Hematopoietic multipotent progenitor cell (in vitro differentiated cells): ENCODE results near the gene BEST3. TPM values are rescaled to one million over a fixed set of nuclear protein-coding genes. Genes with fewer than 3 reads are reported as not detected.

ENCODE experiments used
- DNase-seq, 3 donors: peaks; one replicate each; pipeline ENCODE4 v3.0.0-alpha.2; 2011 to 2015; ENCODE audit warnings: low read depth in 2 of 3, low spot score in 2 of 3
- total RNA-seq: library from RNA; depleted of rRNA; stranded (reverse); fragments of >200 nt; gene quantifications from one replicate; pipeline ENCODE4 v1.2.3, GENCODE V29; 2012

Gene BEST3
- total RNA-seq, 1 donor = 0.27 TPM

GRCh38 chr12:69655616-69656340 is 43.3 kb downstream of the BEST3 start:
- DNase-seq = no peak

GRCh38 chr12:69653703-69654102 is 45.4 kb downstream of the BEST3 start:
- DNase-seq = no peak

- DNase-seq = no peak
Measured at GRCh38 chr12:69651922-69652321, 47.2 kb downstream of the BEST3 start.

- DNase-seq = no peak
Measured at GRCh38 chr12:69649529-69649928, 49.6 kb downstream of the BEST3 start.

DNA sequence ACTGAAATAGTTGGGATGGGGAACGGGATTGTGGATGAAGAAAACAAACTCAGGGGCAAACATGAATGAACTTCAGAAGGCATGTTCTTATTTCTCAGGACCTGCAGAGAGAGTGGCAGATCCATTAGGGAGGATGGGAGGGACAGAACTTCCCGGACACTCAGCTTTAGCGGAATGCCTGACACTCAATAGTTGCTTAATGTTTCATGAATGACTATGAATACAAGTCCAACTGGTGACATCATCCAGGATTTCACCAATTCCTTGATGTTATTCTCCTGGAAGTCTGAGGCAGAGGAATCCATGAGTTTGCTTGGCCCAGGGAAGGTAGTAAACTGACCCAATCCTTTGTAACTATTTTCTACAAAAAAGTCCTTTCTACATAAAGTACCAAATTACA is 50.6 kb downstream of the BEST3 start:
- DNase-seq = no peak

- no peak for DNase-seq
Measured at GRCh38 chr12:69647178-69647577, 51.9 kb downstream of the BEST3 start.

DNA sequence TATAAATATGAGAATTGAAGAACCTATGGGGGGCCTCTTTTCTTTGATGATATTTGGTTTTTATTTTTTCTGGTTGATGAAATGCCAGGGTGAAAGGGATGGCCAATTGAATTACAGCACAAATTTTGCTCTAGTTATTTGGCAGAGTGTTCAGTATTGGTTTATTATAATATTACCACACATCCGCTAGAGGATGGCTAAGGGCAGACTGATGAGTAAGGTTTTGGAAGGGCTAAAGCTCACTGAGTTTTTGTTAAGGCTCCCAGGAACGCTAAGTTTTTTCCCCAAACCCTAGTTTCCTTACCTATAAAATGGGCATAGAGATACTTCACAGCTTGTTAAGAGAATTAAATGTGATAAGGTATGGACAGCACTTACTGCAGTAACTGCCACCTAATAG is 54.1 kb downstream of the BEST3 start:
- DNase-seq = no peak

DNA sequence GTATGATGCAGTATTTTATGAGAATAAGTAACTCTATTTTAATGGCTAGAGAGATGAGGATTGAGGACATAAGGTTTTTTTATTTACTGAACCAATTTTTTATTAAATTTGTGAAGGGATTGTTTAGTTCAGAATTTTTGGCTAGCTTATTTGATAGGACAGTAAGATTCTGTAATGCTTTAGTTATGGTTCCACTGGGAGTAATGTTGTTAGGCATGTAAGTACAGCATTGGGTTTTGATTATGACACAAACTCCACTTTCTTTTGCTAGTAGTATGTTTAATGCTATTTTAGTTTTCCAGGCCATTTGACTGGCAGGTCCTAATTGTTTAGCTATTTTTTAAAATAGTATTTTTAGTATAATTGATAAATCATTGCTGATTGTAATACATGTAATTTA is 54.6 kb downstream of the BEST3 start:
- no peak for DNase-seq

DNA sequence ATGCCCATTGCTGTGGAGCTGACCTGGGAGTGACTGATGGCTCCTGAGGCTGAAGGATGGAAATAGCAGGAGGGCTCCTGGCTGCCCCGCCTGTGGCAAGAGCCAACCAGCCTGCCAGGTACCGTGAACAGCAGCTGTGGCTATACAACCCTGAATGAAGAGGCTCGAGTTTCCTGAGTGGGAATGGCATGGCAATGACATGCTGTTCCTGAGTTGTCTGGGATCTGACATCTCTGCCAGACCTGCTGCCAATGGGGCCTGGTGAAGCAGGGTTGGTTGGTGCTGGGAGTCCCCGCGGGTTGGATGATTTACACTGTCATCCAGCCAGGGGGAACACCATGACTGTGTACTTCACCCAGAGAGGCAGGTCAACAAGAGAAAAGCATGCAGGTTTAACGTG is 56.6 kb downstream of the BEST3 start:
- DNase-seq = no peak

DNA sequence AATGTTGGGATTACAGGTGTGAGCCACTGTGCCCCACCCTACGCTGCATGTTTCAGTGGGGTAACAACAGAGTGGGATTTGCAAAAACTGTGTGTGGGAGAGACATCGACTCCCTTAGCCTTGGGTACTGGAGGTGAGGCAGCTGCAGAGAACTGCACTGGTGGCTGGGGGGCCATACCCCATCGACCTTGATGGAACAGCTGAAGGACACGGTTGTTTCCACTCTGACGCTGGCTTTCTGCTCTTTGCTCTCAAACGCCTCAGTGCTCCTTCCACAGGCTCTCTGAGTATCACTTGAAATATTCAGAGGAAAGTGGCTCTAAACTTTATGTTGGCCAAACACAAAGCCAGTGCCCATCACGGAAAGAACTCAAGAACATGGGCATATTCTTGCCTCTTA is 57.6 kb downstream of the BEST3 start:
- no peak for DNase-seq

DNA sequence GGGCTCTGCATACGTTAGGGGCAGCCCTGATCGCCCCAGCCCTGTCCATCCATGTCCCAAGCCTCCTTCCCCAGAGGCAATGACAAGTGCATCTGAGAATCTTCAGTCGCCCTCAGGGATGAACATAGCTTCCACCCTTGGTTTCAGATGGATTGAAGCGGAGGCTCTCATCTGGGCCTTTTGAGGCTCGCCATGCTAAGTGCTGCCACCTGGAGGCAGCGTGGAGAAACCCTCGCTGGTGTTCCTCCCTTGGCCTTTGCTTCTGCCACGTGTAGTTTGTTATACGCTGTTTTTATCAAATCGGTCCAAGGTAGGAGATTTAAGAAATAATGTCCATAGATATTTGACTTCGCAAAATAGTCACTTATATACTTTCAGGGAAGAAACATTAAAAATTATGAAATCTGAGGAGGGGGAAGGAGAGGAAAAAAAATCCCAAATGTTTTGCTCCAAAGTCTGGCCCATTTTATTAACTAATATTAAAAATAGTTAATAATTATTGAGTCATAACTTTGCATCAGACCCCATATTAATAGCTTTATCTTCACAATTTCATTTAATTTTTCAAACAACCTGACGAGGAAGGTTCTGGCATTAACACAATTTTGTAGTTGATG is 59.6 kb downstream of the BEST3 start:
- peak; percentile 25 to 76 (median 53) for DNase-seq

- DNase-seq = no peak
Measured at GRCh38 chr12:69633061-69633460, 66.0 kb downstream of the BEST3 start.

- no peak for DNase-seq
Measured at GRCh38 chr12:69630191-69630590, 68.9 kb downstream of the BEST3 start.

DNA sequence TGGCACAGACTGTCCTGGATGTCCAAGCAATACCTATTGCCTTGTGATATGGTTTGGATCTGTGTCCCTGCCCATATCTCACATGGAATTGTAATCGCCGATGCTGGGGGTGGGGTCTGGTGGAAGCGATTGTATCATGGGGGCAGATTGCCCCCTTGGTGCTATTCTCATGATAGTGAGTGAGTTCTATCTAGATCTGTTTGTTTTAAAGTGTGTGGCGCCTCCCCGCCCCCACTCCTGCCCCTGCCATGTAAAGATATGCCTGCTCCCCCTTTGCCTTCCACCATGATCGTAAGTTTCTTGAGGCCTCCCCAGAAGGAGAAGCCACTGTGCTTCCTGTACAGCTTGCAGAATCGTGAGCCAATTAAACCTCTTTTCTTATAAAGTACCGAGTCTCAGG is 71.6 kb downstream of the BEST3 start:
- DNase-seq = no peak

DNA sequence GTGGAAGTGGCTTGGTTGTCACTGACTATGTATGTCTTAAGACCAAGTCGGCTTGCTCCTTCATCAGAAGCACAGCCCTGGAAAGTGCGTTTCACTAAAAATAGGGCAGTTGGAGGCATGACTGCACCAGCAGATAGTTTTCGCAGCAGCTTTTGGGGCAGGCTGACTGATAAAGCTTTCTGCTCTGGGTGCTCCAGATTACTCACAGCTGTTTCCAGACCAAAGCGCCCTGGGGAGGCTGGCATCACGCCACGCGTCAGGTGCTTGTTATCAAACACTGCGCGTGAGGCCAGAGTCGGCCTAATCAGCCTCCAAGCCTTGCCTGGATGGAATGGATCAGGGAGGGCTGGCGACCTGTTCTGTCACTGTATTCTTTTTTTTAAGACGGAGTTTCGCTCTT is 75.1 kb downstream of the BEST3 start:
- DNase-seq = peak in 2 of 3 donors; percentile 31 to 45

GRCh38 chr12:69621551-69621950 is 77.6 kb downstream of the BEST3 start:
- DNase-seq = no peak

- no peak for DNase-seq
Measured at GRCh38 chr12:69620921-69621320, 78.2 kb downstream of the BEST3 start.

GRCh38 chr12:69620077-69620476 is 79.0 kb downstream of the BEST3 start:
- DNase-seq = no peak

DNA sequence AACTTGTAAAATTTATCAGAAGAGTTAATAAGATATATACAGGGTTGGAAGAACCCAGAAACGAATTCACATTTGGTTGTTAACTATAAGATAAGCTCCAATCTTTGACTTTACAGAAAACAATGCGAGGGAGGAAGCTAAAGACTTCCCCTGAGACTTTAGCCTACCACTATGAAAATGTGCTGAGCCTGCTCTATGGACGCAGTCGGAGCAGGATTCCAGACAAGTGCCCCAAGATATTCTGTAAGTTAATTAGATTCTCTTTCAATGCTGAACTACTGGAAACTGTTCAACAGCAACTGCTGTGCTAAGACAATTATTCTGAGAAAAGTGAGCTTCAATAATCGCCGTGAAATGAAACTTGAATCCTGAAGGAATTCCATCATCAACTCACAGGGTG is 80.1 kb downstream of the BEST3 start:
- no peak for DNase-seq

DNA sequence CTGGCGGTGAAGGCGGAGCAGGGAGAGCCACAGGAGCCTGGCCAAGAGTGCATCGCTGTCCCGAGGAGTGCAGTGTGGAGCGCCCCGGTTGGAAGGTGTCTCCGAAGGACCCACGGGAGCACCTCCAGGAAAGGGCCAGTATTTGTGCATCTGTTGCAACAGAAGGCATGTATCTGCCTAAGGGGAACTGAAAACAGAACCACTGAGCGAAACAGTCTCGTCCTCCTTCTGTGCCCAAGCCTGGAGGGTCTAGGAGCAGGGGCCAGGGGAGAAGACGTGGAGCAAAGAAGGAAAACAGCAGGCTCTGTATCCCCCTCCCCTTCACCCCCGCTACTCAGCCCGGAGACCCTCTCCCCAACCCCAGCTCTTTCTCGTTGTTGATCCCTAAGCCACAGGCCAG is 83.1 kb downstream of the BEST3 start:
- DNase-seq = no peak

- DNase-seq = no peak
Measured at GRCh38 chr12:69613351-69613750, 85.8 kb downstream of the BEST3 start.

- DNase-seq = no peak
Measured at GRCh38 chr12:69610729-69611128, 88.4 kb downstream of the BEST3 start, which contains the start of gene LRRC10. LRRC10 (minus strand) TSS chr12:69610907; CDS start chr12:69610838, 69 bp downstream.

DNA sequence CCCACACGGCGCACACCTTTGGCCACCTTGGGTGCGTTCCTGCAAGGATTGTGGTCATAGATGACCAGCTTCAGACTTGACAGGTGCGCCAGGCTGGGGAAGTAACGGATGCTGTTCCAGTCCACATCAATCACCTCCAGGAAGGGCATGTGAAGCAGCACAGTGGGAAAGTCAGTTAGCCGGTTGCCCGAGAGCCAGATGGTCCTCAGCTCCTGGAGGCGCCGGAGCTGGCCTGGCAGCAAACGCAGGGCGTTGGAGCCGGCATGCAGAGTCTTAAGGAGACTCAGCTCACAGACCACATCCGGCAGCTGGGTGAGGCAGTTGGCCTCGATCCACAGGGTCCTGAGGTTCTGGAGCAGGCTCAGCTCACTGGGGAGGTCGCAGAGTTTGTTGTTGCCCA is 89.0 kb downstream of the BEST3 start:
- DNase-seq = no peak
